Kidney capillary endothelial cell (primary cell): ENCODE measurements around the gene SRM.
"Not testable (repeated sequence)": the region's sequence is repeated elsewhere in the genome, so short reads cannot be mapped to it uniquely, and the experiment has no call there.

Source experiments
- DNase-seq: peaks from one replicate; pipeline ENCODE4 v3.0.0-alpha.2; 2018; ENCODE audit warnings: low spot score

SRM gene

DNA sequence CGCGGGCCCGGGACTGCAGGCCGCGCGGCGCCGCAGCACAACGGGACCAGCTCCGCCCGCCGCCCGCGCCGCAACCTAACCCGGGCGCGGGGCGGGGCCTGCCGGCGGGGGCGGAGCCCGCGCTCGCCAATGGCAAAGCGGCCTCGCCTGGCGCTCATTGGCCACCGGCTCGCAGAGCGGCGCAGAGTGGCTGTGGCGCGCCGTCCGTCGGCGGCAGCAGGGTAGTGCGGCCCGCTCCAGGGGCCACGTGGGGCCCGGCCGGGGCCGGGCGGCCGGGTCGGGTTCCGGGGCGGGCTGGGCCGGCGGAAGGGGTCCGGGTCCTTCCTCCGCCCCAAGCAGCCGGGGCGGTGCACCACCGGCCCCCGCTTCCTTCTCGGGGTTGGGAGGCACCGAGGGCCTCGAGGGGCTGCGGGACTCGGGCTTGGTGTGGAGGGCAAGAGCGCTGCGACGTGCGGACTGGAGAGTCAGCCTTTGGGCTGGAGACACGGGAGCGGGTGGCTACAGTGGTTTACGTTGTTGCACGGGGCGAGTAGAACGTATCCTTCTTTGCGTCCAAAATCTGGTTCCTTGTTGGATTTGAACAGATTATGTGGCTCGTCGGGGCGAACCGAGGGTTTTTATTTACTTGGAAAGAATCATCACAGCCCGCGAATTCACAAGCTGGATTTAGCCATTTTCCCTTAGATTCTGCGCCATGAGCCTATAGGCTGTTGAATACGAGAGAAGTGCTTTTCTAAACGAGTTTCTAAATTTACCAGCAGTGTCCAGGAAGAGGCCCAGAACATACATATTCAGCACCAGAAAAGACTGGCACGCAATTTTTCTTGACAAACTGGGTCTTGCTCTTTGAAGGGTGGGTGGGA lies at the start of gene SRM:
Gene SRM (minus strand): TSS at position 51 of the 863 bp plus-strand sequence. CDS start 75 bp downstream, outside the sequence.
- DNase-seq: peak; percentile 90

DNA sequence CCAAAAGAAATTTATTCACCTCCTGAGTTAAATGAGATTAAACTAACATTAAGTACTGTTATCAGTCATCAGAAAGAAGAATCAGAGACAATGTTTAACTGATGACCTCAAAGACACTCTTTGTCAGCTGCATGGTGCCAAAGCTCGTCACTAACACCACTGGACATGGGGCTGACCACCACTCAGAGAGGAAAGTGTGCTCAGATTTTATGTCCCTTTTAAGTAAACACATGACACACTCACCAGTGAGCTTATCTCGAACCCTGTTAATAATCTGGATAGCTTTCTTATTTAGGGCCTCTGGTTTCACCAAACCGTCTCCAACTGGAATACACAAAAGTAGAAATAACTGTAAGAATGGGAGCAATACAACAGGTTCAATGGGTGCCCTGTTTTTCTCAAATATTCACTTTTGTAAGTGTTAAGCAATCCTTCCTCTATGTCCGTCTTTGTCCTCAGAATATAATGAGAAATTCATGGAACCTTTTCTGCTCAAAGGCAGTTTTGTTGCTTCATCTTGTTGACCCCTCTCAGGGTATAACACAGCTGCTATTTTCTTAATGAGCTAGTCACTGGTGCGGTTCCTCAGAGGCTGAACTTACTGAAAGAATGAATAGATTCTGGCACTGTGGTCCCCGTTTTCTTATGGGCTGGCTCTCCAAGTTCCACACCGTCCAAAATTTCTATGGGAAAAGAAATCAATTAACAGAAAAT lies 49.4 kb upstream of the SRM start:
- no peak for DNase-seq

DNA sequence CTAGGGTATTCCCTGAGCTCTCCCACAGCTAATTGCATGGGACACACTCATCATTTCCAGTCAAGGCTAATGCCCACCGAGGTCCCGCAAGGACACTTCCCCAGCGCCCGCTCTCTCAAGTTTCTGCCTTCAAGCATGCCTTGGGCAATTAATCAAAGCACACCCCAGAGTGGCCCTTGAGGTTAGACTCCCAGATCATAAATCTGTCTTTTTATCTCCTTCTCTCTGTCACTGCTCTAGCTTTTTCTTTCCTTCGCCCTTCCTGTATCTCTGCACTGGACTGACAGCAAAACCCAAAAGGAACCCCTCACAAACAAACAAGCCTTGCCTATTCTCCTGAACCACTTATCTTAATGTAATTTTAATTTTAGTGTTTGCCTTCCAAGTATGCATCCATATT lies 47.8 kb upstream of the SRM start:
- no peak for DNase-seq

DNA sequence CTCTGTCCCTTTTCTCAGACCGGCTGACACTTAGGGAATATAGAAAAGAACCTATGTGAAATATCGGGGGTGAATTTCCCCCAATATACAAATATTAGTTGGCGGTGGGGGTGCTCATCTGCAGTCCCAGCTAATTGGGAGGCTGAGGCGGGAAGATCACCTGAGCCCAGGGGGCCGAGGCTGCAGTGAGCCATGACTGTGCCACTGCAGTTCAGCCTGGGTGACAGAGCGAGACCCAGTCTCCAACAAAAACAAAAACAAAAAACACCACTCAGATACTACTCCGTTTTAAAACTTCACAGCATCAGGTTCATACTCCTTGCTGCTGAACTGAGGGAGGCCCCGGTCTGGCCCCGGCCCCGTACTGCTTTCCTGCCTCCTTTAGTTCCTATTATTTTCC lies 45.8 kb upstream of the SRM start:
- no peak for DNase-seq

DNA sequence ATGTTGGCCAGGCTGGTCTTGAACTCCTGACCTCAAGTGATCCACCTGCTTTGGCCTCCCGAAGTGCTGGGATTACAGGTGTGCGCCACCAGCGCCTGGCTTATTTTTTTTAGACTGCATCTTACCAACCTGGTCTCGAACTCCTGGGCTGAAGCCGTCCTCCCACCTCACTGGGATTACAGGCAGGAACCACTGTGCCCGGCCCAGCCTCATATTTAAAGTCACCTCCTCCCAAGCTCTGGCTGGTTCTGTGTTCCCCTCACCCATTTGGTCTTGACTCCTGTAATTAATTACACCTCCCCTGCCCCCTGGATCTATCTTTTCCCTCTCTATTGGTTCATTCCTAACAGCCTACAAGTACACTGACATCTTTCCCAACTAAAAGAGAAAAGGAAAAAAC lies 41.5 kb upstream of the SRM start:
- no peak for DNase-seq

DNA sequence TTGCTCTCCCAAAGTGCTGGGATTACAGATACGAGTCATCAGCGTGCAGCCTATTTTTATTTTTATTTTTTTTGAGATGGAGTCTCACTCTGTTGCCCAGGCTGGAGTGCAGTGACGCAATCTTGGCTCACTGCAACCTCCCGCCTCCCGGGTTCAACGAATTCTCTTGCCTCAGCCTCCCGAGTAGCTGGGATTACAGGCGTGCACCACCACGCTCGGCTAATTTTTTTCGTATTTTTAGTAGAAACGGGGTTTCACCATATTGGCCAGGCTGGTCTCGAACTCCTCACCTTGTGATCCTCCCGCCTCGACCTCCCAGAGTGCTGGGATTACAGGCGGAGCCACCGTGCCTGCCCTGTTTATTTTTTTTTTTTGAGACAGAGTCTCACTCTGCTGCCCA lies 41.0 kb upstream of the SRM start:
- DNase-seq: not testable (repeated sequence)

DNA sequence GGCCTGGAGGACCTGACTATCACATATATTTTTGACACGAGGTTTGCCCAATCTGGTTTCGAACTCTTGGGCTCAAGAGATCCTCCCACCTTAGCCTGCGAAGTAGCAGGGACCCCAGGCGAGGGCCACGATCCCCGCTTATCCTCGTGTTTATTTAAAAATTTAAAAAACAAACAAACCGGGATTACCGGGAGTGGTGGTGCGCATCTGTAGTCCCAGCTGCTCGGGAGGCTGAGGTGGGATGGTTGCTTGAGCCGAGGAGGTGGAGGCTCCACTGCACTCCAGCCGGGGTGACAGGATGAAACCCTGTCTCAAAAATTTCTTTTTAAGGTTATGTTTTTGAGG lies 40.3 kb upstream of the SRM start:
- DNase-seq: no peak

DNA sequence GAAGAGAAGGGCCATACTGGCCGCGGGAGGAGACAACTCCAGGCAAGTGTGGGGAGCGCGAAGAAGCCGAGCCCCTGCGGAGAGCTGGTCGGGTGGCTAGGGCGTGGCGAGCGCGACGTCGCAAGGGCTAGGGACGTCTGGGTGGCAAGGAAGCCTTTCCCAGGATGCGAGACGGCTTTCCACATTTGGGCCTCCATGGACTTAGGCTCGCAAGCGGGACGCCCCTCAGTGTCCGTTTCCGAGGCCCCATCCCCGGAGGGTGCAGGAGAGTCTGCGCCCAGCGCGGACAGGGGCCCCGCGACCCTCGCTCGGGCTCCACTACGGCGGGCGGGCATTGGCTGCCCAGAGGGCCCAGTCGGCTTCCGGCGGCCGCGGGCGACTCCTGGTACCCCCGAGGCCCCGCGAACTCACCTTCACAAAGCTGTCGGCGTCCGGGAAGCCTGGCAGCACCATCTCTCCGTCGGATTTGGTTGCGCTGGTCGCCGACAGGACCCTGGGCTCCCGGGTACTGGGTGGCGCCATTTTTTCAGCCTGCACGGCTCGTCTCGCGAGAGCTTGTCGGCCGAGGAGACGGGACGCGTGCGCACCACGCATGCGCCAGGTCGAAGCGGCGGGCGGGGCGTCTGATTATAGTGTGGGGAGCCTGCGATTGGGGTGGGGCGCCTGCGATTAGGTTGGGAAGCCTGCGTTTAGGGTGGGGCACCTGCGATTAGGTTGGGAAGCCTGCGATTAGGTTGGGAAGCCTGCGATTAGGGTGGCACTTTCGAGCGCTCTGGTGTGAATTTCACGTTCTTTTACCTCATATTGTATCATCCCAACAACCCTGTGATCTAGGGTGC lies 39.7 kb upstream of the SRM start, which contains the start of gene EXOSC10:
Gene EXOSC10 (minus strand): TSS at position 560 of the 839 bp plus-strand sequence. CDS start 38 bp downstream, at position 522.
- peak; percentile 89 for DNase-seq

DNA sequence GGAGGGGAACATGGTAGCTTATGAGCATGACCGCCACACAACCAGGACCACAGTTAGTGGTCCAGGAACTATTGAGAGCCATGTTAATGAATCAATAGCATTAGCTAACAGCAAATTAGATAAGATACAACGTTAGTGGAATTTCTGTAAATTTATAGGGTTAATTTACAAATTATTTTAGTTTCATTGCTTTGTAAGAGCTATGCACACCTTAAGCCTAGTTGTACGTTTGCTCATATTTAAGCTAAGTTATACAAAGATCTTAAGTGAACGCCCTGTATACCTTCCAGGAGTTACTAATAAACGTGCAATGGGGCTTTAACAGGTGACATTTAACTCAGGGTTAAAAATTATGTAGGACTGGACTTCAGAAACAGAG lies 39.1 kb upstream of the SRM start:
- DNase-seq: no peak

DNA sequence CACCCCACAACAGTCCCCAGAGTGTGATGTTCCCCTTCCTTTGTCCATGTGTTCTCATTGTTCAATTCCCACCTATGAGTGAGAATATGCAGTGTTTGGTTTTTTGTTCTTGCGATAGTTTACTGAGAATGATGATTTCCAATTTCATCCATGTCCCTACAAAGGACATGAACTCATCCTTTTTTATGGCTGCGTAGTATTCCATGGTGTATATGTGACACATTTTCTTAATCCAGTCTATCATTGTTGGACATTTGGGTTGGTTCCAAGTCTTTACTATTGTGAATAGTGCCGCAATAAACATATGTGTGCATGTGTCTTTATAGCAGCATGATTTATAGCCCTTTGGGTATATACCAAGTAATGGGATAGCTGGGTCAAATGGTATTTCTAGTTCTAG lies 24.0 kb upstream of the SRM start:
- not testable (repeated sequence) for DNase-seq

DNA sequence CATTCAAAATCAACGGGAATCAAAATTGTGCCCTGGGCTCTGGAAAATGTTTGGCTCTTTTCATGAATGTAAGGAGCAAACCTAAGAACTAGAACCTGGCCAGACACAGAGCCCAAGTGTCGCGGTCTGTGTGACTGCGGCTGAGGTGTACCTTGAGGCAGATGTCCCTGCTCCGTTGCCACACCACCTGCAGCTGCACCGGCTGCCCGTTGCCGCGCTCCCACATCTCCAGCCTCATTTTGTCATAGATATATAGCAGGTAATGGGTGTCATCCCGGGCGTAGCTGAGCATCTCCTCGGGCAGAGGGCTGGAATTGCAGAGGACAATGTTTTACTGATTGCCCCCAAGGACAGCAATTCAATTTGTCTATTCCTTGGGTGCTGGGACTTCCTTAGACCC lies 21.1 kb upstream of the SRM start:
- DNase-seq: no peak

DNA sequence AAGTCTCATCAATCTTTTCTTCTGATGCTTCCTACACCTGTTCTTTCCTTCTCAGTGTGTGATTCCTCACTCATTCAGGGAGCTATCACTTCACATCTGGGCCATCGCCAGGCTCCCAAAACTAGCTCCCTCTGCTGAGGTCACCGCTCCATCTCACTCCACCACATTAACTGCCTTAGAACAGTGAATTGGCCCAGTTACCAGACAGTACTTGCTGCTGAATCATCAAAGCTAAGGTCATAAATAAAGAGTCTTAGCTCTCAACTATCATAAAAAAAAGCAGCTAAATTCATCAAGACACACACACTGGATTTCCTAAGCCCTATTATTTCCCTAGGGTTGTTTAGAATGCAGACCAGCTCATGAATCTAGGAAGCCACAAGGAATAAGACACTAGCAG lies 18.8 kb upstream of the SRM start:
- DNase-seq: no peak

DNA sequence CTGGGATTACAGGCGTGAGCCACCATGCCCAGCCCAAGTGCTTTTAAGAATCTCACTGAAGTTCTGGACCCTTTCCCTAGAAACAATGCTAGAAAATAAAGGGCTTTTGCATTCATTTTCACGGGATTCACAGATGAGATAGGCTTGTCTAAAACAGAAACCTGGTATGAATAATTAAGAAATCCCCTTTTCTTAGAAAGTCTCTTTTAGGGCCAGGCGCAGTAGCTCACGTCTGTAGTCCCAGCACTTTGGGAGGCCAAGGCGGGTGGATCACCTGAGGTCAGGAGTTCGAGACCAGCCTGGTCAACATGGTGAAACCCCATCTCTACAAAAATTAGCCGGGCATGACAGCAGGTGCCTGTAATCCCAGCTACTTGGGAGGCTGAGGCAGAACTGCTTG lies 13.6 kb upstream of the SRM start:
- DNase-seq: not testable (repeated sequence)

DNA sequence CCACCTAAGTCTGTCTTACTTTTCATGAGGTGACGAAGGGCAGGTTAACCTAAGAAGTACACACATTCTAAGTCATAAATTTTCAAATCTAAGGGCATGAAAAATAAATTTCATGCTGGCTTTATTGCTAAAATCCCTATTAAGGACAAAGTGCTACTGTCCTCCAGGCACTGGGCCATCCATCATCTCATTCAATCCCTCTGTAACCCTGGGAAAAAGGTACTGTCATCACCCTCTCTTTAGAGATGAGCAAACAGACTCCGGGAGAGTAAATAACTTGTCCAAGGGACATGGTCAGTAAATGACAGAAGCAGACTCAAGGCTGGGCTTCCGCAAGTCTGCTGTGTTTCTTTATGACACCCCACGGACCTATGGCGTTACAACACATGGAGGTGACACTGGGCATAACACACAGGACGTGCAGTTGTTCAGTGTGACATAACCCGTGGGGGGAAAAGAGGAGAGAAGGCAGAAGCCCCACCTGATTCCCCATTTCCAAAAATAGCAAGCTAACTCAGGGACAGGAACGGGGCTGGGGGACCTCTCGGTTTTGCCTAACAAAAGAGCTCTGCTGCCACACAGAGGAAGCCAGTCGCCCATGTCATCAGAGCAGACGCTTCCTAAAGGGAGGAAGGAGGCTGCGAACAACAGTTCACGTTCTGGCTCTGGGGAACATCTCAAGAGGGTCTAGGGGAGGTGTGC lies 12.5 kb upstream of the SRM start:
- DNase-seq: no peak

DNA sequence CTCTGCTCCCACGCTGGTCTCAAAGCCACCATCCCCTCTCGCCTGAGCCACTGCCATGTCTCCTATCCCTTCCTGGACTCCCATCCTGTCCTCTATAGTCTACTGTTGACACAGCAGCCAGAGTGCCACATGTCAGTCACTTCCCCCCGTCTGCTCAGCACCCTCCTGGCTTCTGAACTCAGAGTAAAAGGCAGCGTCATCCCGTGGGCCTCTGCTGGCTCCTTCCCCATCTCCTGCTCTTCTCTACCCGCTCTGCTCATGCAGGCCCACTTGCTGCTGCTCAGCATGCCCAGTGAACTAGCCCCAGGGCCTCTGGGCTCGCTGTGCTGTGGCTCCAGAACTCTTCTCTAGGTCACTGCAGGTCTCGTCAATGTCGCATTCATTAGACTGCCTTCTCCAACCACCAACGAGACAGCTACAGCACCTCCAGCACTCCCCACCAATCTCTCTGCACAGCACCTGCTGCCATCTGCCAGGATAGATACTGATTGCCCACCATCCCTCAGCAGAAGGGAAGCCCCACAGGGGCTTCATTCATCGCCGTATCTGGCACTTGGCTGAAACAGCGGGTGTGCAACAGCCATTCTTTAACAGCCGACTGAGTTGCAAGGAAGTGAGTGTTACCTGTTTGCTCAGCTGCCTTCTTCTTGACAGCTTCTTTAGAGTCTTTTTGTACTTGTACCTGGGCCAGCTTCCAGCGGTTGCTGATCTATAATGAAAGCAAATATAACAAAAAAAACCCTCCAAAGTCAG lies 11.8 kb upstream of the SRM start:
- DNase-seq: no peak

DNA sequence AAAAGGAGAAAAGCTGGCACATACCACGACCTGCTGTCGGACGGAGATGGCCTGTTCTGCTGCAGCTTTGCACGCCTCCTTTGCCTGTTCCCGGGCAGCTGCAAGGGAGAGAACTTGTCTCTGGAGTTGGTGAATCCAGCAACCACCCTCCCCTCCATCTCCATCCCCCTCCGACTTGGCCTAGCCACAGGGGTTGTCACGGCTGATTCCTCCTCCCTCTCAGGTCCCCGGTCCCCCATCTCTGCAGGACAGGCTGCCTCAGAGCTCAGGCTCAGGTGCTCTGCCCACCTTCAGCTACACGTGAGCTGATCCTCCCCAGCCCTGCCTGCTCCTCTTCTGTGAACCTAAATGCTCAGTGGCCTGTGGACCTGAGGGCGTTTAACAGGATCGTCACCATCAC lies 11.1 kb upstream of the SRM start:
- DNase-seq: no peak

DNA sequence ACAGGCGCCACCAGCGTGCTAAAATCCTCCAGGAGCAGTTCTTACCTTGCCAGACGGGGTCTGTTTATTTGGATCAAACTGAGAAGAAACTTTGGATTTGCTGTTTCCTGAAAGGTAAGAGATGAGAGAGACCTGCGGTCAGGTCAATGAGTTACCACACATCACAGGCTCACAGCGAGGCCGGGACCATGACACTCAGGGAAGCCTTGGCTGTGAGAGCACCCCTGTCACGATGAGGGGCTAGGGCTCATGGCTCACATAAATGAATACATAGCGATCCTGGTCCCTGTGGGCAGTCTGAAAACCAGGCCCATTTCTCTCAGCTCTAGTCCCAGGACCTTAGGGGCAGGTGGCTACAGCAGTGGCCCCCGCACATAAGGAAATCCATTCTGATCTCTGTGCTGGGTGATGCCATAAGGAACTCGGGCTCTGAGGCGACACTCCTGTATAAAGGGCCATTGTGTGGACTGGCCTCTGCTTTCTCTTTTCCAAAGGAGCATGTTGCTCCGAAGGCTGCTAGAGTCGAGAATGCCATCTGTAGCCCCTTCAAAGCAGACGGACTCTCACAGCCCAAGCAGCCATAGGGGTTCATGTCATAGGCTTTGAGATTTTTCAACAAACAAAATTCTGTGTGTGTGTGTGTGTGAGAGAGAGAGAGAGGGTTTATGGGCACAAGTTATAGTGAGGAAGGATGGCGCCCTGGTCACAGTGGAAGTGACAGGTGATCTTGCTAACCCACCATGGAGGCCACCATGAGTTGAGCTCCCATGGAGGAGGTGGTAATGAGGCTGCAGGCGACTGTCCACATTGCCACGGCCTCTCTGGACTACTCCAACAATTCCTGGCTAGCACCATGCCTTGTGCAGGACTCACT lies 9.0 kb upstream of the SRM start:
- no peak for DNase-seq

DNA sequence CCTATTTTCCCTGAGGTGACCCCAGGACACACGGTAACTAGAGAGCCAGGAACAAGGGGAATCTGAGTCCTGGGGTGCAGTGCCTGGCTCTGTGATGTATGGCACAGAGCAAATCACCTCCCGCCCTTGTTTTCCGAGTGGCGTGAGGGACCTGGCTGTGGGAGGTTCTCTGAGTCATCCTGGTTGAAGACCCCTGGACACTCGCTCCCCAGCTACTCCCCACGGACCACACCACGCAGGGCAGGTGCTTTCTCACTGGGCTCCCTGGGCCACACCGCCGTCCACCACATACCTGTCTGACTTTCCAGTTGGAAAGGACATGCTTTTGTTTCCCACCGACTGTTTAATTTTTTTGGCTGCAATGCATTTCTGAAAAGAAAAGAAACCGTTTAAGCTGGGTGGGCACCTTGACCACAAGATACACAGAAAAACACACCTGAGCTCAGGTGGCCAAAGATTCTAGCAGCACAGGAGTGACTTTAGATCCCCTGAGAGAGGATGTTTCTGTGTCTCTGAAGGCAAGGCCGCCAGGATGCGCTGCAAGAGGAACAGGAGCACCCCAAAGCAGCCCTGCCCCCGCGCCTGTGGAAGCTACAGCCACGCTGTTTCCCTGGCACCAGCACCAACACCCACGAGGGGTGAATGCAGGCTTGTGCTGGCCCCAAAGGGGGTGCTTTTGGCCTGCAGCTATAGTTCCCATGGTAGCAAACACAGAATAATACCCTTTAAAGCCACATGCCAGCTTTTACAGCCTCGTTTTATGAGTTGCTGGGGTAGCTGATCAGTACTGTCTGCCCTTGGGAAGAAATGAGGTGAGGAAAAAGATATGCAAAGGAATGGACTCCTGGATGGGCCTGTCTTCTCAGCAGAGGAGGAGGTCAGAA lies 8.1 kb upstream of the SRM start:
- no peak for DNase-seq

DNA sequence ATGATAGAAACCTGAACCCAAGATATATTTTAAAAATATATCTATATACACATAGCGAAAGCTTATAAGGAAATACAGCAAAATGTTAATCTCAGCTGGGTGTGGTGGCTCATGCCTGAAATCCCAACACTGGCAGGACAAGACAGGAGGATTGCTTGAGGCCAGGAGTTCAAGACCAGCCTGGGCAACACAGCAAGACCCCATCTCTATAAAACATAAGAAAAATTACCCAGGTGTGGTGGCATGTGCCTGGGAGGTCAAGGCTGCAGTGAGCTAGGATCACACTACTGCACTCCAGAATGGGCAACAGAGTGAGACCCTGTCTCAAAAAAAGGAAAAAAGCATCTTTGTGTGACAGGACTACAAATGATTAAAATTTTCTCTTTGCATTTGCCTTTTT lies 6.0 kb upstream of the SRM start:
- DNase-seq: no peak
